Measurements from ENCODE around the gene CD84.
A peak's percentile ranks its signal among the peaks of the same experiment; 100 is the strongest.

The CD84 gene

GRCh38 chr1:160619742-160620277, 40.5 kb upstream of the CD84 start:
- no peak for DNase-seq (ENCODE audit: low read depth)
- TF ChIP-seq, protein P1, sequence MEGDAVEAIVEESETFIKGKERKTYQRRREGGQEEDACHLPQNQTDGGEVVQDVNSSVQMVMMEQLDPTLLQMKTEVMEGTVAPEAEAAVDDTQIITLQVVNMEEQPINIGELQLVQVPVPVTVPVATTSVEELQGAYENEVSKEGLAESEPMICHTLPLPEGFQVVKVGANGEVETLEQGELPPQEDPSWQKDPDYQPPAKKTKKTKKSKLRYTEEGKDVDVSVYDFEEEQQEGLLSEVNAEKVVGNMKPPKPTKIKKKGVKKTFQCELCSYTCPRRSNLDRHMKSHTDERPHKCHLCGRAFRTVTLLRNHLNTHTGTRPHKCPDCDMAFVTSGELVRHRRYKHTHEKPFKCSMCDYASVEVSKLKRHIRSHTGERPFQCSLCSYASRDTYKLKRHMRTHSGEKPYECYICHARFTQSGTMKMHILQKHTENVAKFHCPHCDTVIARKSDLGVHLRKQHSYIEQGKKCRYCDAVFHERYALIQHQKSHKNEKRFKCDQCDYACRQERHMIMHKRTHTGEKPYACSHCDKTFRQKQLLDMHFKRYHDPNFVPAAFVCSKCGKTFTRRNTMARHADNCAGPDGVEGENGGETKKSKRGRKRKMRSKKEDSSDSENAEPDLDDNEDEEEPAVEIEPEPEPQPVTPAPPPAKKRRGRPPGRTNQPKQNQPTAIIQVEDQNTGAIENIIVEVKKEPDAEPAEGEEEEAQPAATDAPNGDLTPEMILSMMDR (conservative IDR thresholded peaks at IDR 0.05; ENCODE audit: low read depth, low read length) = no peak
- no peak overlapping the region for H3K4me3 ChIP-seq (ENCODE audit: low read length)

DNA sequence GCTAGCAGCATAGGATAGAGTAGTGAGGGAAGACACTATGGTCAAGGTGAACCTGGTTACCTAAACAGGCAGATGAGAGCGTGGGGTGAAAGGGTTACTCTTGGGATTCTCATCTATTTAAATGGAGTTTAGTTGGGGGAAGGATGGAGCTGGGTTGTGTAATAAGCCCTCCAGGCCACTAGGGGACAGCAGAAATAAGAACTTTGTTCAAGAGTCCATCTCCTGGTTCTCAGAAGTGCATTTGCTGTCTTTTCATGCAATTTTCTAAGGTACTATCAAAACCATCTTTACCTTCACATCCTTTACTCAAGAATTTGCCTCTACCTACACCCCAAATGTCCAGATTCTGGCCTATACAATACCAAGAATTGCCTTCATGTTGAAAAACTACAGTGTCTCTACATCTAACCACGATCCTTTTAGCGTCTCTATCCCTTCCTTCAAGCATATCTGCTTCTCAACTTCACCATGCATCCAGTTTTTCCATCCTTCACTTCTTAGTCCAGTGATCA, 39.5 kb upstream of the CD84 start:
- H3K4me3 ChIP-seq (ENCODE audit: low read length) = no peak overlapping the region
- TF ChIP-seq, protein P1 (conservative IDR thresholded peaks at IDR 0.05; ENCODE audit: low read depth, low read length) = peak; percentile 50
- DNase-seq (ENCODE audit: low read depth) = no peak

DNA sequence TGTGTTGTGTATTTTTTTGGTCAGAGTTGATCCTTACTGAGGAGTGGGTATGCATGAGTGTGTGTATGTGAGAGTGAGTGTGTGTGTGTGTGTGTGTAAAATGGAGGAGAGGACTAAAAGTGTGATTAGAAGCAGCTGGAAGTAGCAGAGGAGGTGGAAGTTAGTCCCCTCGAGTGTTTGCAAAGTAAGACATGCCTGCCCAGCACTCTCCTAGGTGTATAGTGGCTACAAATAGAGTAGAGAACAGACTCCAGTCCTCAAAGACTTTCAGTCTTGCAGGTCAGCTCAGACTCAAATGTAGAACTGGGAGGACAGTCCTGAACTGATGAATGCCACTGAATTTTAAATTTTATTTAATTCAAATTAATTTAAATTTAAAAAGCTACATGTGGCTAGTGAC, 39.0 kb upstream of the CD84 start:
- no peak overlapping the region for H3K4me3 ChIP-seq (ENCODE audit: low read length)
- TF ChIP-seq, protein P1 (conservative IDR thresholded peaks at IDR 0.05; ENCODE audit: low read depth, low read length) = no peak
- DNase-seq (ENCODE audit: low read depth) = no peak

- TF ChIP-seq, protein P1 (conservative IDR thresholded peaks at IDR 0.05; ENCODE audit: low read depth, low read length) = no peak
- no peak for DNase-seq (ENCODE audit: low read depth)
- H3K4me3 ChIP-seq (ENCODE audit: low read length) = no peak overlapping the region
Observed at GRCh38 chr1:160615660-160616059, 36.4 kb upstream of the CD84 start.

DNA sequence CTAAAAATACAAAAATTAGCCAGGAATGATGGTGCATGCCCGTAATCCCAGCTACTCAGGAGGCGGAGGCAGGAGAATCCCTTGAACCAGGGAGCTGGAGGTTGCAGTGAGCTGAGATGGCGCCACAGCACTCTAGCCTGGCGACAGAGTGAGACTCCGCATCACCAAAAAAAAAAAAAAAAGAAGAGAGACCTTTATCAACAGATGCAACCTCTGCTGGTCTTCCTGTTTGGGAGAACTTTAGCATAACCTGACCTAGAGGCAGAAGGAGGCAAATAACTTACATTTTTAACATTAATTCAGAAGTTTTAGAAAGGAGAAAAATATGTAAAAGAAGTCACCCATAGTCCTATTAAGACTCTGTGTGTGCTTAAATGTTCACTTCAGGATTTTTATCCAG, 35.1 kb upstream of the CD84 start:
- H3K4me3 ChIP-seq (ENCODE audit: low read length) = no peak overlapping the region
- no peak for DNase-seq (ENCODE audit: low read depth)
- TF ChIP-seq, protein P1 (conservative IDR thresholded peaks at IDR 0.05; ENCODE audit: low read depth, low read length) = no peak

DNA sequence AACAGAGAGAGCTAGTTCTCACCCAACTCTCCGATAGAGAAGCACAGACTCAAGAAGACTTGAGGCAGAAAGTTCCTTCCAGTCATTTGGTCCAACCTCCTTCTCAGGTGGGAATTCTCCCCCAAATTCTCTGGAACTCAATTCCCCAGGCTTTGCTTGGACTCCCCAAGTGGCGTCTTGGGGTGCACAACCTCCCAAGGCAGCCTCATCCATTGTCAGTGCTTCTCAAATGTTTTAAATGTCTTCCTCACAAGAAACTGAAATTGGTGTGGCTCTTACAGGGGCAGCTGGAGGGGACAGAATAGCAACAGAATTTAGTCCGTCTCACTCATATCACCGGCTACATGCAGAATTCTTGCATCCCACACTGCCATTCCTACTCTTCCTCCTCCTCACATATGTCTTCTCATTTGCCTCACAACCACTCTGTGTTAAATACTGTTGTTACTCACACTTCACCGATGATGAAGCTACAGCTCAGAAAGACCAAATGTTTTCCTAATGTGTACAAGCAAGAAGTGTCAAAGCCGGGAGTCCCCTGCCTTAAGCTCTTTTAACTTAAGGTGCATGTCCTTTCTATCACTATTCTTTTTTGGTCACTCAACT, 33.4 kb upstream of the CD84 start:
- DNase-seq (ENCODE audit: low read depth) = no peak
- TF ChIP-seq, protein P1 (conservative IDR thresholded peaks at IDR 0.05; ENCODE audit: low read depth, low read length) = no peak
- H3K4me3 ChIP-seq (ENCODE audit: low read length) = no peak overlapping the region

All from retinal pigment epithelial cell (primary cell).